ENCODE data around the gene INPP4B. TPM values are rescaled to one million over a fixed set of nuclear protein-coding genes. Genes with fewer than 3 reads are reported as not detected.

INPP4B gene
- total RNA-seq, 2 donors from 2014 or later = 8.2 to 16.6 TPM

GRCh38 chr4:142565771-142566170, 280.3 kb downstream of the INPP4B start:
- H3K27ac ChIP-seq = peak overlapping the region in 3 of 4 donors; percentile 16 to 87 (median 84)
- 68 to 78% methylated on average over 7 of the region's 7 CpGs for WGBS, 2 donors

DNA sequence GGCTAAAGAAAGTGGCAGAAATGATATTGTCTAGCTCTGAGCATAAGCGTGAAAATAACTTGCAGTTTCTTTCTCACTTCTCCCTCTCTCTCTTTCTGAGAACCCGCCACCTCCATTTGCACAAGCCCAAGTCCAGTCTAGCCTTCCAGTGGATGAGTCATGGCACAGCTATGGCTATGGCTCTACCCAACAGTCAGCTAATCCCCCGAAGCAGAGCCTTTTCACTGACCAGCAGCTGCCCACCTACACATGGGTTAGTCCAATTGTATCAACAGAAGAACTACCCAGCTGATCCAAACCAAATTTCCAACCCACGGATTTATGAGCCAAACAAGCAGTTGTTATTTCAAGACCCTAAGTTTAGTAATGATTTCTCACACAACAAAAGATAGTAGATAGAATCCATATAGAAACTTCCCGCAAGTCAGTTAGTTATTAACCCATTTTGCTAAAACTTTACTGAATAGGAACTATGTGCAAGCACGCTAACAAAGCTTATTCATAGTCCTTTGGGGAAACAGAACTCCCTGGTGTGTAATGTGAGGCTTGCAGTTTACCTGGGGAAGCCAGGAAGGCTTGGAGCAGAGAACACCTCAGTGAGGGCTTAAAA, 282.3 kb downstream of the INPP4B start:
- ATAC-seq (no peak), DNase-seq (no peak)
- intact Hi-C loops (cut with DNase I) = no loop called here
- Histone ChIP-seq H3K4me1 (peaks cover 20% of the 10 kb centered on the region), H3K36me3 (replicated peaks in 1 of 2; ENCODE audit: insufficient read depth in 1 of 2, low read depth in 2 of 2) (no peaks in the 10 kb centered on the region), H3K9me3 (no peaks in the 10 kb centered on the region), H3K4me3 (no peak overlapping the region), H3K27me3 (no peaks in the 10 kb centered on the region), H3K27ac (no peak overlapping the region)
- no peak for TF ChIP-seq CTCF (IDR thresholded peaks at IDR 0.05)
- no peak for TF ChIP-seq POLR2A (IDR thresholded peaks at IDR 0.05)
- 88 to 90% methylated on average over 6 of the region's 6 CpGs for WGBS, 2 donors

More at GRCh38 chr4:142565771-142566170, 280.3 kb downstream of the INPP4B start:
- DNase-seq = no peak
- intact Hi-C loops (cut with DNase I) = no loop called here
- H3K4me1 ChIP-seq = peaks cover 28% of the 10 kb centered on the region
- H3K4me3 ChIP-seq = no peak overlapping the region
- no peak for TF ChIP-seq CTCF (IDR thresholded peaks at IDR 0.05)
- TF ChIP-seq POLR2A (IDR thresholded peaks at IDR 0.05) = no peak
- no peaks in the 10 kb centered on the region for H3K9me3 ChIP-seq
- no peaks in the 10 kb centered on the region for H3K27me3 ChIP-seq
- ATAC-seq = no peak
- no peaks in the 10 kb centered on the region for H3K36me3 ChIP-seq (replicated peaks in 1 of 2; ENCODE audit: insufficient read depth in 1 of 2, low read depth in 2 of 2)

GRCh38 chr4:142559986-142560385, 286.1 kb downstream of the INPP4B start:
- no peak overlapping the region for H3K27ac ChIP-seq
- TF ChIP-seq POLR2A (IDR thresholded peaks at IDR 0.05) (no peak), CTCF (IDR thresholded peaks at IDR 0.05) (no peak)
- WGBS, 2 donors = 92 to 93% methylated on average over 4 of the region's 4 CpGs
- intact Hi-C loops (cut with DNase I) = no loop called here
- H3K4me1 ChIP-seq = peaks cover 8% of the 10 kb centered on the region
- ATAC-seq = no peak
- no peaks in the 10 kb centered on the region for H3K36me3 ChIP-seq (replicated peaks in 1 of 2; ENCODE audit: insufficient read depth in 1 of 2, low read depth in 2 of 2)
- H3K4me3 ChIP-seq = no peak overlapping the region
- no peaks in the 10 kb centered on the region for H3K27me3 ChIP-seq
- no peak for DNase-seq
- no peaks in the 10 kb centered on the region for H3K9me3 ChIP-seq

DNA sequence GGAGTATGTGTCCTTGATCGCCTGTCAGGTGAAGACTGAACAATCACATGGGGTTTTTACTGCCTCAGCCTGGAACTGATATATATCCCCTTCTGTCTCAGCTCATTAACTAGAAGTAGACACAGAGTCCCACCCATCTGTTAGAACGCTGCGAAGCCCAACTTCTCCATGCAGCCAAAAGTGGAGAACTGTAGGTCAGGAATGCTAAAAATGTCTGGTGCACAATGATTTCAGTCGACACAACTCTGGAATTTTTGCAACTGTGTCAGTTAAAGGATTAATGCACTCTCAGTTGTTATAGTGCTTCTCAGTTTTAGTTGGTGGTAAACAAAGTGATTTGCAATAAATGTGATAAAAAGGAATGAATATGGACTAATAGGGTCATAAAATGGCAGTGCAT, 287.2 kb downstream of the INPP4B start:
- WGBS, 2 donors = 57 to 68% methylated on average over 4 of the region's 4 CpGs
- Histone ChIP-seq H3K4me1 (peaks cover 8% of the 10 kb centered on the region), H3K27ac (peak overlapping the region in 2 of 4 donors; percentile 13 to 31), H3K27me3 (no peaks in the 10 kb centered on the region), H3K9me3 (no peaks in the 10 kb centered on the region), H3K4me3 (no peak overlapping the region), H3K36me3 (replicated peaks in 1 of 2; ENCODE audit: insufficient read depth in 1 of 2, low read depth in 2 of 2) (no peaks in the 10 kb centered on the region)
- intact Hi-C loops (cut with DNase I) = no loop called here
- TF ChIP-seq POLR2A (IDR thresholded peaks at IDR 0.05) (no peak), CTCF (IDR thresholded peaks at IDR 0.05) (no peak)
- peak; percentile 79 for ATAC-seq
- peak in 3 of 4 donors; percentile 7 to 20 (median 15) for DNase-seq

- H3K9me3 ChIP-seq = no peaks in the 10 kb centered on the region
- no peak for ATAC-seq
- no peak for TF ChIP-seq POLR2A (IDR thresholded peaks at IDR 0.05)
- no peak for TF ChIP-seq CTCF (IDR thresholded peaks at IDR 0.05)
- peaks cover 8% of the 10 kb centered on the region for H3K4me1 ChIP-seq
- no peak overlapping the region for H3K27ac ChIP-seq
- intact Hi-C loops (cut with DNase I) = no loop called here
- H3K27me3 ChIP-seq = no peaks in the 10 kb centered on the region
- no peaks in the 10 kb centered on the region for H3K36me3 ChIP-seq (replicated peaks in 1 of 2; ENCODE audit: insufficient read depth in 1 of 2, low read depth in 2 of 2)
- H3K4me3 ChIP-seq = no peak overlapping the region
- DNase-seq = peak in 1 of 4 donors; percentile 13
- 55 to 57% methylated on average over 4 of the region's 4 CpGs for WGBS, 2 donors
These were observed 288.8 kb downstream of the INPP4B start for GRCh38 chr4:142557239-142557801.

Measured in body of pancreas (tissue), 4 donors.